ENCODE measurements around the gene IL17RC. TPM values are rescaled to one million over a fixed set of nuclear protein-coding genes. Genes with fewer than 3 reads are reported as not detected.
"Not testable (repeated sequence)": the region's sequence is repeated elsewhere in the genome, so short reads cannot be mapped to it uniquely, and the experiment has no call there.

Gene IL17RC, protein sequence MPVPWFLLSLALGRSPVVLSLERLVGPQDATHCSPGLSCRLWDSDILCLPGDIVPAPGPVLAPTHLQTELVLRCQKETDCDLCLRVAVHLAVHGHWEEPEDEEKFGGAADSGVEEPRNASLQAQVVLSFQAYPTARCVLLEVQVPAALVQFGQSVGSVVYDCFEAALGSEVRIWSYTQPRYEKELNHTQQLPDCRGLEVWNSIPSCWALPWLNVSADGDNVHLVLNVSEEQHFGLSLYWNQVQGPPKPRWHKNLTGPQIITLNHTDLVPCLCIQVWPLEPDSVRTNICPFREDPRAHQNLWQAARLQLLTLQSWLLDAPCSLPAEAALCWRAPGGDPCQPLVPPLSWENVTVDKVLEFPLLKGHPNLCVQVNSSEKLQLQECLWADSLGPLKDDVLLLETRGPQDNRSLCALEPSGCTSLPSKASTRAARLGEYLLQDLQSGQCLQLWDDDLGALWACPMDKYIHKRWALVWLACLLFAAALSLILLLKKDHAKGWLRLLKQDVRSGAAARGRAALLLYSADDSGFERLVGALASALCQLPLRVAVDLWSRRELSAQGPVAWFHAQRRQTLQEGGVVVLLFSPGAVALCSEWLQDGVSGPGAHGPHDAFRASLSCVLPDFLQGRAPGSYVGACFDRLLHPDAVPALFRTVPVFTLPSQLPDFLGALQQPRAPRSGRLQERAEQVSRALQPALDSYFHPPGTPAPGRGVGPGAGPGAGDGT
- polyA plus RNA-seq: 10 to 100 TPM; 20.7 to 71.8 (median 41.2) TPM

- 3 to 17% (median 11%) methylated on average over 19 of the region's 19 CpGs for WGBS, 3 donors
Observed at GRCh38 chr3:9916734-9917680, at the start of gene IL17RC. TSS of gene IL17RC (plus strand) at chr3:9917098. CDS start at chr3:9917316, 218 bp downstream.

DNA sequence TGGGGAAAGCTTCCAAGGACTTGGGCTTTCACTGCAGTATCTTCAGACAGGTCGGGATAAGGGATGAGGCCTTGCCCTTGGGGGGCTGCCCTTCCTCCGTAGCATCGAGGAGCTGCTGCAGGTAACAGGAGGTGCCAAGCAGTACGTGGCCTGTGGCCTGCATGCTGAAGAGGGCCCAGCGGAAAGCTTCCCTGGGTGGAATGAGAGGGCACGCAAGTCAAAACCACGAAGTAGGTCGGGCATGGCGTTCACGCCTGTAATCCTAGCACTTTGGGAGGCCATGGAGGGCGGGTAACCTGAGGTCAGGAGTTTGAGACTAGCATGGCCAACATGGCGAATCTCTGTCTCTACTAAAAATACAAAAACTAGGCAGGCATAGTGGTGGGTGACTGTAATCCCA lies 49.8 kb upstream of the IL17RC start:
- no peak overlapping the region for H3K27ac ChIP-seq (ENCODE audit: low read depth, low read length)
- WGBS, 3 donors: 85 to 90% (median 87%) methylated on average over 12 of the region's 12 CpGs

More at GRCh38 chr3:9916734-9917680, at the start of gene IL17RC:
- H3K27ac ChIP-seq (ENCODE audit: low read depth, low read length): peak within 1 kb of the TSS; percentile 55

DNA sequence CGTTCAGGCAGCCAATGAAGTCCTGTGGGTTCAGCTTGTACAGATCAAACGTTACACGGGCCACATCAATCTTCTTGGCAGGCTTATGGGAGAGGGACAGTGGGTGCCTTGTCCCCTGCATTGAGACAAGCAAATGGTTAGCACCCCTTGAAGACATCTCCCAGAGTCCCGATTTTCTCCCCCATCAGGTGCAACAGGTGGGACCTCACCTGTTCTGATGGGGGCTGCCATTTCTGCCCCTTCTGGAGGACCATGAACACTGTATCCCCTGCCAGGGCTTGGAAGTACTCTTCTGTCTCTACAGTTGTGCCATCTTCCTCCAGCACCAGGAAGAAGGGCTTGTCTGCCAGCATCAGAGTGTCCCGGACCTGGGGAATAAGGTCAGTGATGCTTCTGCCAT lies 46.9 kb upstream of the IL17RC start:
- 60 to 79% (median 76%) methylated on average over 5 of the region's 5 CpGs for WGBS, 3 donors
- no peak overlapping the region for H3K27ac ChIP-seq (ENCODE audit: low read depth, low read length)

- 41 to 91% (median 49%) methylated on average over 1 of the region's 1 CpG for WGBS, 3 donors
- H3K27ac ChIP-seq (ENCODE audit: low read depth, low read length): no peak overlapping the region
Observed at GRCh38 chr3:9870978-9871377, 45.9 kb upstream of the IL17RC start.

GRCh38 chr3:9872067-9872466 lies 44.8 kb upstream of the IL17RC start:
- WGBS, 3 donors: 94 to 95% (median 95%) methylated on average over 5 of the region's 5 CpGs
- not testable (repeated sequence) for H3K27ac ChIP-seq (ENCODE audit: low read depth, low read length)

- no peak overlapping the region for H3K27ac ChIP-seq (ENCODE audit: low read depth, low read length)
Observed at GRCh38 chr3:9875448-9875847, 41.5 kb upstream of the IL17RC start.

- H3K27ac ChIP-seq (ENCODE audit: low read depth, low read length): not testable (repeated sequence)
Observed at GRCh38 chr3:9876255-9876654, 40.6 kb upstream of the IL17RC start.

DNA sequence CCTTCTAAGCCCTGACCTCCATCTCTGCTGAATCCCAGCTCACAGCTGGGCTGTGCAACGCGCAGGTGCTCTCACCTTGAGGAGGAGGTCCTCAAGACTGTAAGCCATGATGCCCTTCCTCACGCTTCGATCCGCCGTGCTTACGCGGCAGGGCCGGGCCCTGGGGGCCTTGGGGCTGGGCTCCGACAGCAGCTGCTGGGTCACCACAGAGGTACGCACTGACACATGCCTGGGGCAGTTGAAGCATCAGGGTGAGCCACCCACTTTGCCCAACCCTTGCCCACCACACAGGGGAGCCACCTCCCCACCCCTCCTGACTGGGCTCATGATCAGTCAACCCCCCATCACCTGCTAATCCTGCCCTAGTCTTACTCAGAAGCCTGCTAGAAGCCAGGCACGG lies 39.9 kb upstream of the IL17RC start:
- WGBS, 3 donors: 90 to 92% (median 90%) methylated on average over 12 of the region's 12 CpGs

More at GRCh38 chr3:9876255-9876654, 40.6 kb upstream of the IL17RC start:
- 82 to 91% (median 90%) methylated on average over 4 of the region's 4 CpGs for WGBS, 3 donors

GRCh38 chr3:9878700-9879099 lies 38.2 kb upstream of the IL17RC start:
- H3K27ac ChIP-seq (ENCODE audit: low read depth, low read length): no peak overlapping the region
- WGBS, 3 donors: 59 to 78% (median 77%) methylated on average over 5 of the region's 5 CpGs

More for the DNA sequence above, 39.9 kb upstream of the IL17RC start:
- no peak overlapping the region for H3K27ac ChIP-seq (ENCODE audit: low read depth, low read length)

DNA sequence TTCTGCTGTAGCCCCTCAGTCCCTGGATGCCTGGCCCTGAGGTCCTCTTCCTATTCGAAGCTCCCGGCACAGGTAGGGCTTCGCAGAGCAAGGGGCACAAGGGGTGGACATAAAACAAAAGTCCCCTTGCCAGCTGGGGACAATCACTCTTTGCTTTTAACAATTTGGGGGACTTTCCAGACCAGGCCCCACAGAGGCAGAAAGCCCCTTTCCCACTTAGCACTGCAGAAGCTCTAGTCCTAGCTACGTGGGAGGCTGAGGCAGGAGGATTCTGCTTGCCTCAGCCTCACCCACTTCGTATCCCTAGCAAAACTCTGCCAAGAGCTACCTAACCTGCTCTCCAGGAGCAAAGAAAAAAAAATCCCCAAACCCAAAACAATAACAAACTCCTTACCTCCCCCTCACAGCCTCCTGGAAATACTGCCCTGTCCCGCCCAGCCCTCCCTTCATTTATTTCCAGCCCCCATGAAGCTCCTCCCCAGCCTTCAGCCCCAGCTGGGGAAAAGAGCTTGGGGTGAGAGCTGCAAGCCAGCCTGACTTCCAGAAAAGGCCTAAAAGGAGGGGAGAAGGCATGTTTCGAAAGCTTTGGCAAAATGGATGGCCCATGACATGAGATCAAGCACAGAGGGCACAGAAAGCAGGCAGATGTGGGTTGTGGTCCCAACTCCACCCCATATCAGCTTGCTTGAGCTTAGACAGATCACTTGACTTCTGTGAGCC lies 36.9 kb upstream of the IL17RC start, which contains the start of gene CIDEC:
TSS of gene CIDEC (minus strand) at position 424 of the 720 bp plus-strand sequence. CDS start 1,767 bp downstream, outside the sequence.
- no peak within 1 kb of the TSS for H3K27ac ChIP-seq (ENCODE audit: low read depth, low read length)
- 75 to 88% (median 79%) methylated on average over 7 of the region's 7 CpGs for WGBS, 3 donors

- WGBS, 3 donors: 95 to 98% (median 97%) methylated on average over 1 of the region's 1 CpG
- H3K27ac ChIP-seq (ENCODE audit: low read depth, low read length): no peak overlapping the region
Observed at GRCh38 chr3:9881441-9881840, 35.5 kb upstream of the IL17RC start.

GRCh38 chr3:9883706-9884554 lies 33.0 kb upstream of the IL17RC start:
- H3K27ac ChIP-seq (ENCODE audit: low read depth, low read length): no peak overlapping the region
- 81 to 87% (median 86%) methylated on average over 7 of the region's 7 CpGs for WGBS, 3 donors

- WGBS, 3 donors: 74 to 77% (median 77%) methylated on average over 11 of the region's 11 CpGs
- H3K27ac ChIP-seq (ENCODE audit: low read depth, low read length): no peak overlapping the region
Observed at GRCh38 chr3:9884555-9885165, 32.2 kb upstream of the IL17RC start.

- no peak overlapping the region for H3K27ac ChIP-seq (ENCODE audit: low read depth, low read length)
Observed at GRCh38 chr3:9886328-9886727, 30.6 kb upstream of the IL17RC start.

- WGBS, 3 donors: 76 to 82% (median 80%) methylated on average over 5 of the region's 5 CpGs
- H3K27ac ChIP-seq (ENCODE audit: low read depth, low read length): no peak overlapping the region
Observed at GRCh38 chr3:9887480-9887879, 29.4 kb upstream of the IL17RC start.

GRCh38 chr3:9888540-9888939 lies 28.4 kb upstream of the IL17RC start:
- no peak overlapping the region for H3K27ac ChIP-seq (ENCODE audit: low read depth, low read length)
- WGBS, 3 donors: 77 to 89% (median 83%) methylated on average over 3 of the region's 3 CpGs

DNA sequence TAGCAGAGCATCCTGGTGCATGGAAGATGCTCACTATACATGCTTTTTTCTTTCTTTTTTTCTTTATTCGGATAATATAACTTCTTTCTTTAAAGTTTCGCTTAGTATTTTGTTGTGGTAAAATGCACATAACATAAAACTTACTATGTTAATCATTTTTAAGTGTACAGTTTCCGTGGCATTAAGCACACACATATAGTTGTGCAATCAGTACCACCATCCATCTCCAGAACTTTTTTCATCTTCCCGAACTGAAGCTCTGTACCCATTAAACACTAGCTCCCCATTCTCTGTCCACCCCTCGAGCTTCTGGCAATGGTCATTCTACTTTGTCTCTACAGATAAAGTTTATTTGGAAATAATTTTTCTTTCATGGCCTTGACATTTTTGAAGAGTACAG lies 27.5 kb upstream of the IL17RC start:
- 62 to 76% (median 74%) methylated on average over 5 of the region's 5 CpGs for WGBS, 3 donors
- H3K27ac ChIP-seq (ENCODE audit: low read depth, low read length): no peak overlapping the region
